ENCODE results near the gene BST2.

The BST2 gene

GRCh38 chr19:17391371-17392151 lies 13.9 kb downstream of the BST2 start:
- H3K4me3 ChIP-seq (ENCODE audit: low read length): peak overlapping the region; percentile 9
- H3K27ac ChIP-seq (ENCODE audit: low read depth, low read length): no peak overlapping the region
- no peaks in the 10 kb centered on the region for H3K36me3 ChIP-seq (ENCODE audit: control insufficient read depth, insufficient read depth, low read length)
- H3K27me3 ChIP-seq (ENCODE audit: control insufficient read depth, insufficient read depth, low read length): peaks cover 4% of the 10 kb centered on the region
- H3K4me1 ChIP-seq (ENCODE audit: control insufficient read depth, insufficient read depth, low read length): no peaks in the 10 kb centered on the region
- no peak overlapping the region for H3K9ac ChIP-seq (ENCODE audit: low read length)

GRCh38 chr19:17390665-17391370 lies 14.6 kb downstream of the BST2 start:
- H3K27ac ChIP-seq (ENCODE audit: low read depth, low read length): no peak overlapping the region
- H3K9ac ChIP-seq (ENCODE audit: low read length): no peak overlapping the region
- H3K4me3 ChIP-seq (ENCODE audit: low read length): peak overlapping the region; percentile 56
- no peaks in the 10 kb centered on the region for H3K36me3 ChIP-seq (ENCODE audit: control insufficient read depth, insufficient read depth, low read length)
- peaks cover 4% of the 10 kb centered on the region for H3K27me3 ChIP-seq (ENCODE audit: control insufficient read depth, insufficient read depth, low read length)
- H3K4me1 ChIP-seq (ENCODE audit: control insufficient read depth, insufficient read depth, low read length): no peaks in the 10 kb centered on the region

GRCh38 chr19:17389957-17390664 lies 15.3 kb downstream of the BST2 start:
- H3K9ac ChIP-seq (ENCODE audit: low read length): no peak overlapping the region
- H3K36me3 ChIP-seq (ENCODE audit: control insufficient read depth, insufficient read depth, low read length): no peaks in the 10 kb centered on the region
- peak overlapping the region; percentile 56 for H3K4me3 ChIP-seq (ENCODE audit: low read length)
- no peaks in the 10 kb centered on the region for H3K4me1 ChIP-seq (ENCODE audit: control insufficient read depth, insufficient read depth, low read length)
- H3K27ac ChIP-seq (ENCODE audit: low read depth, low read length): no peak overlapping the region
- H3K27me3 ChIP-seq (ENCODE audit: control insufficient read depth, insufficient read depth, low read length): peaks cover 4% of the 10 kb centered on the region

- Histone ChIP-seq H3K27ac (ENCODE audit: low read depth, low read length) (no peak overlapping the region), H3K9ac (ENCODE audit: low read length) (no peak overlapping the region), H3K27me3 (ENCODE audit: control insufficient read depth, insufficient read depth, low read length) (peaks cover 3% of the 10 kb centered on the region), H3K4me3 (ENCODE audit: low read length) (no peak overlapping the region), H3K4me1 (ENCODE audit: control insufficient read depth, insufficient read depth, low read length) (no peaks in the 10 kb centered on the region), H3K36me3 (ENCODE audit: control insufficient read depth, insufficient read depth, low read length) (no peaks in the 10 kb centered on the region)
These were observed 16.1 kb downstream of the BST2 start for GRCh38 chr19:17389288-17389687.

GRCh38 chr19:17385878-17386611 lies 19.4 kb downstream of the BST2 start:
- Histone ChIP-seq H3K36me3 (ENCODE audit: control insufficient read depth, insufficient read depth, low read length) (no peaks in the 10 kb centered on the region), H3K9ac (ENCODE audit: low read length) (no peak overlapping the region), H3K4me1 (ENCODE audit: control insufficient read depth, insufficient read depth, low read length) (no peaks in the 10 kb centered on the region), H3K27ac (ENCODE audit: low read depth, low read length) (no peak overlapping the region), H3K27me3 (ENCODE audit: control insufficient read depth, insufficient read depth, low read length) (no peaks in the 10 kb centered on the region), H3K4me3 (ENCODE audit: low read length) (no peak overlapping the region)

GRCh38 chr19:17380426-17381138 lies 24.8 kb downstream of the BST2 start:
- Histone ChIP-seq H3K4me3 (ENCODE audit: low read length) (no peak overlapping the region), H3K27me3 (ENCODE audit: control insufficient read depth, insufficient read depth, low read length) (no peaks in the 10 kb centered on the region), H3K36me3 (ENCODE audit: control insufficient read depth, insufficient read depth, low read length) (no peaks in the 10 kb centered on the region), H3K9ac (ENCODE audit: low read length) (no peak overlapping the region), H3K27ac (ENCODE audit: low read depth, low read length) (no peak overlapping the region), H3K4me1 (ENCODE audit: control insufficient read depth, insufficient read depth, low read length) (no peaks in the 10 kb centered on the region)

- no peaks in the 10 kb centered on the region for H3K36me3 ChIP-seq (ENCODE audit: control insufficient read depth, insufficient read depth, low read length)
- H3K27ac ChIP-seq (ENCODE audit: low read depth, low read length): no peak overlapping the region
- no peak overlapping the region for H3K4me3 ChIP-seq (ENCODE audit: low read length)
- no peaks in the 10 kb centered on the region for H3K27me3 ChIP-seq (ENCODE audit: control insufficient read depth, insufficient read depth, low read length)
- H3K9ac ChIP-seq (ENCODE audit: low read length): no peak overlapping the region
- no peaks in the 10 kb centered on the region for H3K4me1 ChIP-seq (ENCODE audit: control insufficient read depth, insufficient read depth, low read length)
These were observed 26.2 kb downstream of the BST2 start for GRCh38 chr19:17379221-17379631.

GRCh38 chr19:17378271-17378670 lies 27.2 kb downstream of the BST2 start:
- H3K27ac ChIP-seq (ENCODE audit: low read depth, low read length): no peak overlapping the region
- no peaks in the 10 kb centered on the region for H3K4me1 ChIP-seq (ENCODE audit: control insufficient read depth, insufficient read depth, low read length)
- H3K27me3 ChIP-seq (ENCODE audit: control insufficient read depth, insufficient read depth, low read length): no peaks in the 10 kb centered on the region
- no peak overlapping the region for H3K4me3 ChIP-seq (ENCODE audit: low read length)
- H3K36me3 ChIP-seq (ENCODE audit: control insufficient read depth, insufficient read depth, low read length): no peaks in the 10 kb centered on the region
- H3K9ac ChIP-seq (ENCODE audit: low read length): no peak overlapping the region

- H3K9ac ChIP-seq (ENCODE audit: low read length): no peak within 1 kb of the TSS
- H3K4me1 ChIP-seq (ENCODE audit: control insufficient read depth, insufficient read depth, low read length): no peaks in the 10 kb centered on the region
- peak within 1 kb of the TSS; percentile 32 for H3K4me3 ChIP-seq (ENCODE audit: low read length)
- H3K36me3 ChIP-seq (ENCODE audit: control insufficient read depth, insufficient read depth, low read length): no peaks in the 10 kb centered on the region
- H3K27ac ChIP-seq (ENCODE audit: low read depth, low read length): no peak within 1 kb of the TSS
- H3K27me3 ChIP-seq (ENCODE audit: control insufficient read depth, insufficient read depth, low read length): no peaks in the 10 kb centered on the region
These were observed 28.4 kb downstream of the BST2 start, which contains the start of gene PLVAP for GRCh38 chr19:17376935-17377600. TSS of gene PLVAP (minus strand) at chr19:17377342. CDS start at chr19:17377288, 54 bp downstream.

GRCh38 chr19:17370026-17370587 lies 35.3 kb downstream of the BST2 start:
- Histone ChIP-seq H3K27ac (ENCODE audit: low read depth, low read length) (no peak overlapping the region), H3K4me3 (ENCODE audit: low read length) (no peak overlapping the region), H3K4me1 (ENCODE audit: control insufficient read depth, insufficient read depth, low read length) (no peaks in the 10 kb centered on the region), H3K36me3 (ENCODE audit: control insufficient read depth, insufficient read depth, low read length) (no peaks in the 10 kb centered on the region), H3K9ac (ENCODE audit: low read length) (no peak overlapping the region), H3K27me3 (ENCODE audit: control insufficient read depth, insufficient read depth, low read length) (no peaks in the 10 kb centered on the region)

GRCh38 chr19:17365361-17365760 lies 40.1 kb downstream of the BST2 start:
- H3K27me3 ChIP-seq (ENCODE audit: control insufficient read depth, insufficient read depth, low read length): no peaks in the 10 kb centered on the region
- H3K4me3 ChIP-seq (ENCODE audit: low read length): no peak overlapping the region
- no peak overlapping the region for H3K27ac ChIP-seq (ENCODE audit: low read depth, low read length)
- H3K4me1 ChIP-seq (ENCODE audit: control insufficient read depth, insufficient read depth, low read length): no peaks in the 10 kb centered on the region
- H3K36me3 ChIP-seq (ENCODE audit: control insufficient read depth, insufficient read depth, low read length): no peaks in the 10 kb centered on the region
- H3K9ac ChIP-seq (ENCODE audit: low read length): no peak overlapping the region
